Panc1 (cell line): Measurements from ENCODE around the gene HYAL2.

Source experiments
- CTCF ChIP-seq: fragments of 450-650 bp; IDR thresholded peaks from 2 replicates; pipeline ENCODE4 v1.5.1; 2017; ENCODE audit warnings: mild to moderate bottlenecking
- POLR2AphosphoS5 ChIP-seq: IDR thresholded peaks from 2 replicates; pipeline ENCODE4 v1.6.1; 2012; ENCODE audit warnings: mild to moderate bottlenecking, low read depth, low read length, moderate library complexity
- SIN3A ChIP-seq: IDR thresholded peaks from 2 replicates; pipeline ENCODE4 v1.6.1; 2012; ENCODE audit warnings: low read depth, mild to moderate bottlenecking, low read length, moderate library complexity, borderline replicate concordance; ENCODE audit not compliant: insufficient read depth
- TCF7L2 ChIP-seq: IDR thresholded peaks from 2 replicates; pipeline ENCODE4 v1.6.1; 2011; ENCODE audit warnings: mild to moderate bottlenecking, low read depth, low read length, inconsistent platforms
- TF ChIP-seq, protein P1 (sequence below), 2 experiments: IDR thresholded peaks; 2 replicates each; pipeline ENCODE4 v1.6.1; 2011 to 2012; ENCODE audit warnings: low read depth in 2 of 2, control low read depth in 1 of 2, low read length in 1 of 2, mild to moderate bottlenecking in 1 of 2, moderate library complexity in 1 of 2; ENCODE audit not compliant: insufficient read depth in 1 of 2

DNA sequence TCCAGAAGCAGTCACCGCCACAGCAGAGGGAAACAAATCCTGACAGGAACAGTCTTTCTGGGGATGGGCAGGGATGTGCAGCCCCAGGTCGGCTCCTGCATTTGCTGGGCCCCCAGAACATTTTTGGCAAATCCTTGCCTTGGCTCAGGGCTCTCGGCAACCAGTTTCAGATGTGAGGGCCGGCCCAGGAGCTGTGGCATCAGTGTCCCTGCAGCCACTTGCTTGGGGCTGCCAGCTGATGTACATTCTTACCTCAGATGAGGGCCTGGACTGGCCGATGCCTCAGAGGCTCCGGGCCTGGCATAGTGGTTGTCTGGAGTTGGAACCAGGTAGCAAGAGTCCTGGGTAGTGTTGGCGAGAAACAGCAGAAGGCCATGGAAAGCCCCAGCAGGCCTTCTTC is 32.3 kb upstream of the HYAL2 start:
- no peak for TF ChIP-seq CTCF
- TF ChIP-seq SIN3A, result no peak
- no peak for TF ChIP-seq POLR2AphosphoS5
- TF ChIP-seq TCF7L2, result no peak
- TF ChIP-seq, protein P1, sequence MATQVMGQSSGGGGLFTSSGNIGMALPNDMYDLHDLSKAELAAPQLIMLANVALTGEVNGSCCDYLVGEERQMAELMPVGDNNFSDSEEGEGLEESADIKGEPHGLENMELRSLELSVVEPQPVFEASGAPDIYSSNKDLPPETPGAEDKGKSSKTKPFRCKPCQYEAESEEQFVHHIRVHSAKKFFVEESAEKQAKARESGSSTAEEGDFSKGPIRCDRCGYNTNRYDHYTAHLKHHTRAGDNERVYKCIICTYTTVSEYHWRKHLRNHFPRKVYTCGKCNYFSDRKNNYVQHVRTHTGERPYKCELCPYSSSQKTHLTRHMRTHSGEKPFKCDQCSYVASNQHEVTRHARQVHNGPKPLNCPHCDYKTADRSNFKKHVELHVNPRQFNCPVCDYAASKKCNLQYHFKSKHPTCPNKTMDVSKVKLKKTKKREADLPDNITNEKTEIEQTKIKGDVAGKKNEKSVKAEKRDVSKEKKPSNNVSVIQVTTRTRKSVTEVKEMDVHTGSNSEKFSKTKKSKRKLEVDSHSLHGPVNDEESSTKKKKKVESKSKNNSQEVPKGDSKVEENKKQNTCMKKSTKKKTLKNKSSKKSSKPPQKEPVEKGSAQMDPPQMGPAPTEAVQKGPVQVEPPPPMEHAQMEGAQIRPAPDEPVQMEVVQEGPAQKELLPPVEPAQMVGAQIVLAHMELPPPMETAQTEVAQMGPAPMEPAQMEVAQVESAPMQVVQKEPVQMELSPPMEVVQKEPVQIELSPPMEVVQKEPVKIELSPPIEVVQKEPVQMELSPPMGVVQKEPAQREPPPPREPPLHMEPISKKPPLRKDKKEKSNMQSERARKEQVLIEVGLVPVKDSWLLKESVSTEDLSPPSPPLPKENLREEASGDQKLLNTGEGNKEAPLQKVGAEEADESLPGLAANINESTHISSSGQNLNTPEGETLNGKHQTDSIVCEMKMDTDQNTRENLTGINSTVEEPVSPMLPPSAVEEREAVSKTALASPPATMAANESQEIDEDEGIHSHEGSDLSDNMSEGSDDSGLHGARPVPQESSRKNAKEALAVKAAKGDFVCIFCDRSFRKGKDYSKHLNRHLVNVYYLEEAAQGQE (IDR thresholded peaks at IDR 0.05; ENCODE audit: insufficient read depth in 1 of 2, low read depth in 2 of 2, low read length in 1 of 2), result no peak
